ENCODE measurements around the gene NRDC. TPM values are rescaled to one million over a fixed set of nuclear protein-coding genes. Genes with fewer than 3 reads are reported as not detected.

Gene NRDC
- total RNA-seq, 4 donors from 2014 or later, result 97.8 to 154 (median 115) TPM

- H3K4me3 ChIP-seq, result no peak overlapping the region
- no peak for TF ChIP-seq CTCF (IDR thresholded peaks at IDR 0.05)
- no peak for TF ChIP-seq EP300 (IDR thresholded peaks at IDR 0.05)
- TF ChIP-seq POLR2AphosphoS5 (IDR thresholded peaks at IDR 0.05), result no peak
- TF ChIP-seq POLR2A (IDR thresholded peaks at IDR 0.05), result no peak
- H3K36me3 ChIP-seq, result peaks cover 13% of the 10 kb centered on the region
- no peak for DNase-seq (ENCODE audit: low spot score in 2 of 2)
- H3K27me3 ChIP-seq, result no peaks in the 10 kb centered on the region
- 84% methylated on average over 5 of the region's 5 CpGs for whole genome bisulfite sequencing
- peaks cover 6% of the 10 kb centered on the region for H3K4me1 ChIP-seq
- H3K9me3 ChIP-seq, result no peaks in the 10 kb centered on the region
- H3K27ac ChIP-seq, result no peak overlapping the region
These were observed 26.6 kb downstream of the NRDC start for GRCh38 chr1:51851882-51852396.

- H3K36me3 ChIP-seq, result peaks cover 18% of the 10 kb centered on the region
- WGBS, result 40% methylated on average over 8 of the region's 8 CpGs
- H3K27ac ChIP-seq, result no peak overlapping the region
- no peak for DNase-seq (ENCODE audit: low spot score in 2 of 2)
- TF ChIP-seq EP300 (IDR thresholded peaks at IDR 0.05) (no peak), CTCF (IDR thresholded peaks at IDR 0.05) (no peak), POLR2AphosphoS5 (IDR thresholded peaks at IDR 0.05) (no peak), POLR2A (IDR thresholded peaks at IDR 0.05) (no peak)
- no peaks in the 10 kb centered on the region for H3K27me3 ChIP-seq
- H3K9me3 ChIP-seq, result no peaks in the 10 kb centered on the region
- peaks cover 6% of the 10 kb centered on the region for H3K4me1 ChIP-seq
- H3K4me3 ChIP-seq, result no peak overlapping the region
These were observed 27.9 kb downstream of the NRDC start for GRCh38 chr1:51850420-51851223.

GRCh38 chr1:51847294-51847920 is 31.1 kb downstream of the NRDC start:
- H3K4me3 ChIP-seq, result no peak overlapping the region
- H3K4me1 ChIP-seq, result peaks cover 6% of the 10 kb centered on the region
- peaks cover 7% of the 10 kb centered on the region for H3K36me3 ChIP-seq
- TF ChIP-seq POLR2A (IDR thresholded peaks at IDR 0.05) (no peak), EP300 (IDR thresholded peaks at IDR 0.05) (no peak), CTCF (IDR thresholded peaks at IDR 0.05) (no peak), POLR2AphosphoS5 (IDR thresholded peaks at IDR 0.05) (no peak)
- no peaks in the 10 kb centered on the region for H3K27me3 ChIP-seq
- WGBS, result 96% methylated on average over 18 of the region's 42 CpGs
- no peak overlapping the region for H3K27ac ChIP-seq
- H3K9me3 ChIP-seq, result no peaks in the 10 kb centered on the region
- DNase-seq (ENCODE audit: low spot score in 2 of 2), result no peak

GRCh38 chr1:51843948-51844347 is 34.6 kb downstream of the NRDC start:
- Histone ChIP-seq H3K36me3 (peaks cover 11% of the 10 kb centered on the region), H3K9me3 (no peaks in the 10 kb centered on the region), H3K27ac (no peak overlapping the region), H3K27me3 (no peaks in the 10 kb centered on the region), H3K4me1 (peaks cover 4% of the 10 kb centered on the region), H3K4me3 (no peak overlapping the region)
- DNase-seq (ENCODE audit: low spot score in 2 of 2), result no peak
- 80% methylated on average over 4 of the region's 4 CpGs for WGBS
- TF ChIP-seq POLR2AphosphoS5 (IDR thresholded peaks at IDR 0.05) (no peak), EP300 (IDR thresholded peaks at IDR 0.05) (no peak), POLR2A (IDR thresholded peaks at IDR 0.05) (no peak), CTCF (IDR thresholded peaks at IDR 0.05) (no peak)

GRCh38 chr1:51842261-51842660 is 36.3 kb downstream of the NRDC start:
- Histone ChIP-seq H3K9me3 (no peaks in the 10 kb centered on the region), H3K4me3 (no peak overlapping the region), H3K27ac (no peak overlapping the region), H3K27me3 (no peaks in the 10 kb centered on the region), H3K4me1 (peaks cover 4% of the 10 kb centered on the region), H3K36me3 (peaks cover 16% of the 10 kb centered on the region)
- 82% methylated on average over 1 of the region's 1 CpG for WGBS
- TF ChIP-seq POLR2A (IDR thresholded peaks at IDR 0.05) (no peak), POLR2AphosphoS5 (IDR thresholded peaks at IDR 0.05) (no peak), EP300 (IDR thresholded peaks at IDR 0.05) (no peak), CTCF (IDR thresholded peaks at IDR 0.05) (no peak)
- DNase-seq (ENCODE audit: low spot score in 2 of 2), result no peak

Measured in suprapubic skin (tissue), 4 donors.